GM12878 (cell line): ENCODE data around the gene CIB4. TPM values are rescaled to one million over a fixed set of nuclear protein-coding genes. Genes with fewer than 3 reads are reported as not detected.

Source experiments
- ATAC-seq: fragments of 200-7000 bp; cut with Tn5 transposase; 3 replicates; pipeline ENCODE4 v1.9.1; 2020; ENCODE audit warnings: mild to moderate bottlenecking, moderate library complexity
- BruUV-seq: library from RNA; stranded (reverse); fragments of 400-500 nt; replicated peaks from 2 replicates; lab custom pipeline; 2021; lab: Mats Ljungman, UMichigan
- CTCF ChIA-PET: fragments of 300-600 bp; sonication (Branson Sonifier 250); formaldehyde crosslinking; extraction: SDS; loops from one replicate; lab custom pipeline; 2021; ENCODE audit warnings: inconsistent platforms; lab: Yijun Ruan, JAX
- POLR2A ChIA-PET: fragments of 350-600 bp; formaldehyde crosslinking; extraction: SDS; loops from one replicate; lab custom pipeline; 2021; ENCODE audit warnings: inconsistent platforms; lab: Charles Lee
- RAD21 ChIA-PET: fragments of 300-600 bp; sonication (Branson Sonifier 250); formaldehyde crosslinking; loops from one replicate; lab custom pipeline; 2023; ENCODE audit warnings: antibody characterized with exemption; ENCODE audit not compliant: unreplicated experiment; lab: Charles Lee
- SMC1A ChIA-PET: fragments of 300-600 bp; sonication (Branson Sonifier 250); formaldehyde crosslinking; loops from one replicate; lab custom pipeline; 2023; ENCODE audit not compliant: unreplicated experiment, uncharacterized antibody; lab: Charles Lee
- DNase-seq: peaks from one replicate; pipeline ENCODE4 v3.0.0-alpha.2; 2011; ENCODE audit warnings: low read depth, low spot score
- FAIRE-seq: peaks from 3 replicates; lab custom pipeline; 2011; peaks lifted over from hg19 to GRCh38; lab: Jason Lieb, UNC
- H2AFZ ChIP-seq: 2 replicates; pipeline ENCODE4 v1.6.0; 2011; ENCODE audit warnings: low read depth, low read length, control low read depth; ENCODE audit not compliant: control insufficient read depth
- H3K27ac ChIP-seq: 2 replicates; pipeline ENCODE4 v1.5.1; 2011; ENCODE audit warnings: control low read depth; ENCODE audit not compliant: control insufficient read depth, insufficient read depth
- H3K27me3 ChIP-seq, 2 experiments: replicated peaks in 1 of 2; 2 replicates each; pipeline versions ENCODE4 v1.6.0 to v1.6.1; 2011; ENCODE audit warnings: low read length in 1 of 2; ENCODE audit not compliant: control insufficient read depth in 2 of 2, insufficient read depth in 2 of 2
- H3K36me3 ChIP-seq, 2 experiments: 2 replicates each; pipeline ENCODE4 v1.5.1; 2011; ENCODE audit warnings: low read length in 1 of 2; ENCODE audit not compliant: control insufficient read depth in 2 of 2, insufficient read depth in 2 of 2
- H3K4me1 ChIP-seq: 2 replicates; pipeline ENCODE4 v1.6.1; 2011; ENCODE audit warnings: mild to moderate bottlenecking, low read length, moderate library complexity, mixed read lengths; ENCODE audit not compliant: control insufficient read depth, insufficient read depth
- H3K4me2 ChIP-seq: 2 replicates; pipeline ENCODE4 v1.6.0; 2011; ENCODE audit warnings: control low read depth; ENCODE audit not compliant: control insufficient read depth, insufficient read depth
- H3K4me3 ChIP-seq: fragments of 200-600 bp; sonication (generic); 2 replicates; pipeline ENCODE4 v1.5.1; 2016
- H3K79me2 ChIP-seq: 2 replicates; pipeline ENCODE4 v1.6.0; 2011; ENCODE audit warnings: low read length; ENCODE audit not compliant: control insufficient read depth, insufficient read depth
- H3K9ac ChIP-seq: 2 replicates; pipeline ENCODE4 v1.8.0; 2011; ENCODE audit warnings: low read length, control low read depth, mixed read lengths; ENCODE audit not compliant: control insufficient read depth, insufficient read depth
- H3K9me3 ChIP-seq: replicated peaks from 3 replicates; pipeline ENCODE4 v1.5.1; 2011; ENCODE audit warnings: mild to moderate bottlenecking, low read length; ENCODE audit not compliant: control insufficient read depth, insufficient read depth
- H4K20me1 ChIP-seq: 2 replicates; pipeline ENCODE4 v1.6.0; 2011; ENCODE audit not compliant: control insufficient read depth, insufficient read depth
- IRF4 ChIP-seq: IDR thresholded peaks from 2 replicates; pipeline ENCODE4 v1.6.1; 2011; ENCODE audit warnings: low read depth, low read length
- MAX ChIP-seq: IDR thresholded peaks from 2 replicates; pipeline ENCODE4 v1.6.1; 2012; ENCODE audit warnings: low read depth, low read length, improper control_type of control experiment
- MXI1 ChIP-seq: fragments of 150-350 bp; IDR thresholded peaks from 2 replicates; pipeline ENCODE4 v1.6.1; 2011; ENCODE audit warnings: low read depth, mild to moderate bottlenecking, inconsistent platforms, low read length, improper control_type of control experiment
- WGBS: methylation state at CpG from one replicate; pipeline ENCODE4 v1.1.6; 2016; ENCODE audit warnings: low lambda C conversion rate; ENCODE audit not compliant: insufficient replicate concordance, insufficient coverage; ENCODE audit errors: missing lambda C conversion rate; 5-methylcytosine and 5-hydroxymethylcytosine counted together
- in situ Hi-C: fragments of 300-500 bp; cut with MboI; formaldehyde crosslinking; loops from 9 replicates; pipeline ENCODE4 v1.14.3; 2018; ENCODE audit warnings: mixed read lengths
- intact Hi-C: fragments of 100-400 bp; cut with micrococcal nuclease; formaldehyde crosslinking; loops from one replicate; pipeline ENCODE4 v1.14.2; 2022; ENCODE audit not compliant: unreplicated experiment
- polyA plus RNA-seq, 11 experiments: library from polyadenylated mRNA; depleted of rRNA in 4 of 11; unstranded in 6 of 11; stranded (reverse) in 5 of 11; fragments of >200 nt; fragmentation: Nextera tagmentation in 4 of 11; fragmentation: Illumina TruSeq in 1 of 11; extraction: Ambion mirVana in 4 of 11; extraction: Trizol in 1 of 11; gene quantifications; 1 replicate in 1 of 11; 2 replicates in 10 of 11; pipeline versions ENCODE4 v1.2.1 to v1.2.3, GENCODE V29; 2011 to 2016; ENCODE audit warnings: inconsistent platforms in 2 of 11, missing spikeins in 2 of 11, low read depth in 1 of 11
- total RNA-seq, 4 experiments: library from RNA; depleted of rRNA in 3 of 4; stranded (reverse); fragments of >200 nt in 3 of 4; fragmentation: Illumina TruSeq in 1 of 4; extraction: Trizol in 1 of 4; gene quantifications; 2 replicates each; pipeline versions ENCODE4 v1.2.1 to v1.2.3, GENCODE V29; 2013 to 2021
- TF ChIP-seq, protein P1 (sequence below): fragments of 150-350 bp; IDR thresholded peaks from 2 replicates; pipeline ENCODE4 v1.6.1; 2014; ENCODE audit warnings: mild to moderate bottlenecking, low read depth, low read length
- TF ChIP-seq, protein P2 (sequence below): fragments of 450-650 bp; formaldehyde crosslinking; IDR thresholded peaks from 2 replicates; pipeline ENCODE4 v1.5.0; 2022; ENCODE audit warnings: mild to moderate bottlenecking, missing genetic modification characterization

The CIB4 gene
- total and polyA plus RNA-seq, 10 of the 15 experiments (the other 5 are each of a cell fraction or from before 2014, with no cell fraction given), result not detected

DNA sequence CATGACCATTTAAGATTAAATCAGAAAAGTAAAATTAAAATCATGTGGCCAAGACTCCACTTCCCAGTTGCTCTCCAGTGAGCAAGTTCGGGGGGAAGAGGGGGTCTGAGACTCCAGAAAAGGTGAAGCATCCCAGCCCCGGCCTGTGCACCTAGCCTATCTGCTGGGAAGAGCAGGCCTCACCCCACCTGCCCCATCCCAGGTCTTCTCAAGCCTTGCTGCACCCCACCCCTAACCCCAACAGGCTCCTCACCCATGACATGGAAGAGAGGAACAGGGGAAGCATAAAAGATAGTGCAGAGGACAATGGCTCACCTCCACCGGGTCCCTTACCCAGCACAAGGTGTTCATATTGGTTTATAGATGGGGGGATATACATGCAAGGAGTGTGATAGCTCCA, 14.6 kb downstream of the CIB4 start:
- no peaks in the 10 kb centered on the region for H3K36me3 ChIP-seq
- peaks cover 2 to 5% of the 10 kb centered on the region in 2 experiments; a peak in 2 of 4 replicates for H3K27me3 ChIP-seq
- FAIRE-seq (no peak), DNase-seq (no peak), ATAC-seq (no peak)
- H3K4me3 ChIP-seq, result no peak overlapping the region
- no peak overlapping the region for H3K9ac ChIP-seq
- ChIA-PET SMC1A (no interaction called here), CTCF (interaction anchor here (0.7 kb wide), 1 partner anchor 41 kb away, joined by 3 read pairs; no protein-coding TSS in a partner anchor), POLR2A (no interaction called here), RAD21 (no interaction called here)
- no peak overlapping the region for H3K27ac ChIP-seq
- no peak for TF ChIP-seq MAX
- TF ChIP-seq MXI1, result no peak
- no peaks in the 10 kb centered on the region for H4K20me1 ChIP-seq
- no peaks in the 10 kb centered on the region for H3K9me3 ChIP-seq
- BruUV-seq, result no TSS peak
- H3K79me2 ChIP-seq, result no peaks in the 10 kb centered on the region
- in situ Hi-C loops (no loop called here), intact Hi-C loops (no loop called here)
- WGBS, result 2% methylated on average over 3 of the region's 3 CpGs
- H2AFZ ChIP-seq, result no peak overlapping the region
- no peaks in the 10 kb centered on the region for H3K4me1 ChIP-seq
- H3K4me2 ChIP-seq, result no peak overlapping the region

- BruUV-seq, result no TSS peak
- no peak for DNase-seq
- Histone ChIP-seq H3K9me3 (no peaks in the 10 kb centered on the region), H3K4me1 (no peaks in the 10 kb centered on the region), H3K4me3 (no peak overlapping the region), H3K9ac (no peak overlapping the region), H3K27me3 (peaks cover 0 to 6% of the 10 kb centered on the region in 2 experiments; a peak in 2 of 4 replicates), H2AFZ (no peak overlapping the region), H4K20me1 (no peaks in the 10 kb centered on the region), H3K36me3 (no peaks in the 10 kb centered on the region), H3K27ac (no peak overlapping the region), H3K4me2 (no peak overlapping the region), H3K79me2 (no peaks in the 10 kb centered on the region)
- intact Hi-C loops (no loop called here), in situ Hi-C loops (no loop called here)
- ChIA-PET CTCF (no interaction called here), POLR2A (no interaction called here), SMC1A (no interaction called here), RAD21 (no interaction called here)
- 45% methylated on average over 18 of the region's 19 CpGs for WGBS
- FAIRE-seq, result no peak
- ATAC-seq, result no peak
- TF ChIP-seq, protein P1, sequence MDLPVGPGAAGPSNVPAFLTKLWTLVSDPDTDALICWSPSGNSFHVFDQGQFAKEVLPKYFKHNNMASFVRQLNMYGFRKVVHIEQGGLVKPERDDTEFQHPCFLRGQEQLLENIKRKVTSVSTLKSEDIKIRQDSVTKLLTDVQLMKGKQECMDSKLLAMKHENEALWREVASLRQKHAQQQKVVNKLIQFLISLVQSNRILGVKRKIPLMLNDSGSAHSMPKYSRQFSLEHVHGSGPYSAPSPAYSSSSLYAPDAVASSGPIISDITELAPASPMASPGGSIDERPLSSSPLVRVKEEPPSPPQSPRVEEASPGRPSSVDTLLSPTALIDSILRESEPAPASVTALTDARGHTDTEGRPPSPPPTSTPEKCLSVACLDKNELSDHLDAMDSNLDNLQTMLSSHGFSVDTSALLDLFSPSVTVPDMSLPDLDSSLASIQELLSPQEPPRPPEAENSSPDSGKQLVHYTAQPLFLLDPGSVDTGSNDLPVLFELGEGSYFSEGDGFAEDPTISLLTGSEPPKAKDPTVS, result no peak
- no peak for TF ChIP-seq IRF4
- TF ChIP-seq, protein P2, sequence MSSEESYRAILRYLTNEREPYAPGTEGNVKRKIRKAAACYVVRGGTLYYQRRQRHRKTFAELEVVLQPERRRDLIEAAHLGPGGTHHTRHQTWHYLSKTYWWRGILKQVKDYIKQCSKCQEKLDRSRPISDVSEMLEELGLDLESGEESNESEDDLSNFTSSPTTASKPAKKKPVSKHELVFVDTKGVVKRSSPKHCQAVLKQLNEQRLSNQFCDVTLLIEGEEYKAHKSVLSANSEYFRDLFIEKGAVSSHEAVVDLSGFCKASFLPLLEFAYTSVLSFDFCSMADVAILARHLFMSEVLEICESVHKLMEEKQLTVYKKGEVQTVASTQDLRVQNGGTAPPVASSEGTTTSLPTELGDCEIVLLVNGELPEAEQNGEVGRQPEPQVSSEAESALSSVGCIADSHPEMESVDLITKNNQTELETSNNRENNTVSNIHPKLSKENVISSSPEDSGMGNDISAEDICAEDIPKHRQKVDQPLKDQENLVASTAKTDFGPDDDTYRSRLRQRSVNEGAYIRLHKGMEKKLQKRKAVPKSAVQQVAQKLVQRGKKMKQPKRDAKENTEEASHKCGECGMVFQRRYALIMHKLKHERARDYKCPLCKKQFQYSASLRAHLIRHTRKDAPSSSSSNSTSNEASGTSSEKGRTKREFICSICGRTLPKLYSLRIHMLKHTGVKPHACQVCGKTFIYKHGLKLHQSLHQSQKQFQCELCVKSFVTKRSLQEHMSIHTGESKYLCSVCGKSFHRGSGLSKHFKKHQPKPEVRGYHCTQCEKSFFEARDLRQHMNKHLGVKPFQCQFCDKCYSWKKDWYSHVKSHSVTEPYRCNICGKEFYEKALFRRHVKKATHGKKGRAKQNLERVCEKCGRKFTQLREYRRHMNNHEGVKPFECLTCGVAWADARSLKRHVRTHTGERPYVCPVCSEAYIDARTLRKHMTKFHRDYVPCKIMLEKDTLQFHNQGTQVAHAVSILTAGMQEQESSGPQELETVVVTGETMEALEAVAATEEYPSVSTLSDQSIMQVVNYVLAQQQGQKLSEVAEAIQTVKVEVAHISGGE (CRISPR knock-in tag), result no peak
These were observed 17.3 kb downstream of the CIB4 start for GRCh38 chr2:26623541-26624495.
